Hematopoietic multipotent progenitor cell treated with erythropoietin and hydrocortisone succinate and interleukin-3 and kit ligand, for 8 days (in vitro differentiated cells): Measurements from ENCODE around the gene CHCHD10.

ENCODE experiments used
- DNase-seq: peaks from one replicate; pipeline ENCODE4 v3.0.0-alpha.2; 2015

Gene CHCHD10

DNA sequence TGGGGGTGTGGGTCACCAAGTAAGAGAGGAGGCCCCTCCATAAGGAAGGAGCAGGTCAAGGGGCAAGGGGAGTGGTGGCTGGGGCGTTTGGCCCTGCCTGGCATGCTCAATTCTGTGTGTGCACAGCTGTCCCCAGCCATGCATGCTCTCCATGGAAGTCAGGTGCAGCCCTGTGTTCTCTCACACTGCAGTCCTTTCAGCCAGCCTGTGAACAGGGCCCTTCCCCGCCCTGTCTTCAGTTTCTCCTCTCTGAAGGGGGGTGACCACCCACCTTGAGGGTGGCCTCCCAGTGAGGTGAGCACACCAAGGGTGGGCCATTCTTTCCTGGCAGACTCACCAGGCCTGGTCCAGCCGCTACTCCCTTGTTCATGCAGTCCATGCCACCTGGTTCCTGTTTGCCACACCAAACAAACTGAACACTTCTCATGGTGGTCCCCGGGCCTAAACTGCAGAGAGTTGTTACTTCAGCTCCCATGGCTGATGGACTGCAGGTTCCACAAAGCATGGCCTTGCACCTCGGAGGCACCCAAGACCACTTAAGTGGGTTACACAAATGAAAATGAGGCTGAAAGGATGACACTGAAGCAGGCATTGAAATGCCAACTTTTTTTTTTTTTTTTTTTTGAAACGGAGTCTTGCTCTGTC is 1.7 kb upstream of the CHCHD10 start:
- no peak for DNase-seq

- DNase-seq, result no peak
These were observed 484 bp downstream of the CHCHD10 start for GRCh38 chr22:23767303-23767672.

DNA sequence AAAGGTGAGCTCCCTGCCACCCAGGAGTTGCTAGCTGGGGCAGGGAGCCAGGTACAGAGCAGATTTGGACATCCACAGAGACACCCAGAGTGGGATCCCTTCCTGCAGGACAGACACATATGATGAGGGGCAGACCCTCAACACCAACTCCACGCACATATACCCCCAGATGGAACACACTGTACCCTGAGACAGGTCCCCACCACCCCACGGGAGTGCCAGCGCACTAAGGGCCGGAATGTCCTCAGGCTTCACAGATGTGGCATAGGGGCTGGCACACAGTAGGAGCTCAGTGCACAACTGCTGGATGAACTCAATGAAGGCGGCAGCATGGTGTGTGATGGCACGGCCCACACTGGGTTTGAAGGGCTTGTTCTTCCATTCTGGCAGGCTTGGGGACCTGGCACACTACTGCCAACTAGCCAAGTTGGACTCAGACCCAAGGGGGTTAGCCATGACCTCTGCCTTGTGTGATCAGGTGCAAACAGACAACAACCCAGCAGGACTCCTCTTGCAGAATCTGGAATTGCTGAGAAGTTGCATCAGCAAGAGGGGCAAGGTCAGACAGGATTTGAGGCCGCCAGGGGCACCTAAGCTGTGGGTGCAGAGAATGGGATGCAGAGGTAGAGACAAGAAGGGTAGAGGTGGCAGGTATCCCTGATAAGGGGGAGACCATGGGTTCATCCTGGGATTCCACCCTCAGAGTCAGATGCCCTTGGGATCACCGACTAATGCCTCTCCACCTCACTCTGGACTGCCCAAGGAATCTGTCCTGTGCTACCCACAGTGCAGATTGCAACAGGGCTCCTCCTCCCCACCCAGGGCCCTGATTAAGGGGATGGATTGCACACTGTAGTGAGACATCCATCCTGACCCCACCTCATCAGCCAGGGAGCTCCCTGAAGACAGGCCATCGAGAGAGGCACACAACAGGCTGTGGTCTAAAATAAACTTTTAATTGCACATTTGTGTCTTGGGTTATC is 2.6 kb downstream of the CHCHD10 start:
- no peak for DNase-seq

- DNase-seq, result no peak
These were observed 3.8 kb downstream of the CHCHD10 start for GRCh38 chr22:23763954-23764353.

- no peak for DNase-seq
These were observed 4.2 kb downstream of the CHCHD10 start for GRCh38 chr22:23763579-23763945.

DNA sequence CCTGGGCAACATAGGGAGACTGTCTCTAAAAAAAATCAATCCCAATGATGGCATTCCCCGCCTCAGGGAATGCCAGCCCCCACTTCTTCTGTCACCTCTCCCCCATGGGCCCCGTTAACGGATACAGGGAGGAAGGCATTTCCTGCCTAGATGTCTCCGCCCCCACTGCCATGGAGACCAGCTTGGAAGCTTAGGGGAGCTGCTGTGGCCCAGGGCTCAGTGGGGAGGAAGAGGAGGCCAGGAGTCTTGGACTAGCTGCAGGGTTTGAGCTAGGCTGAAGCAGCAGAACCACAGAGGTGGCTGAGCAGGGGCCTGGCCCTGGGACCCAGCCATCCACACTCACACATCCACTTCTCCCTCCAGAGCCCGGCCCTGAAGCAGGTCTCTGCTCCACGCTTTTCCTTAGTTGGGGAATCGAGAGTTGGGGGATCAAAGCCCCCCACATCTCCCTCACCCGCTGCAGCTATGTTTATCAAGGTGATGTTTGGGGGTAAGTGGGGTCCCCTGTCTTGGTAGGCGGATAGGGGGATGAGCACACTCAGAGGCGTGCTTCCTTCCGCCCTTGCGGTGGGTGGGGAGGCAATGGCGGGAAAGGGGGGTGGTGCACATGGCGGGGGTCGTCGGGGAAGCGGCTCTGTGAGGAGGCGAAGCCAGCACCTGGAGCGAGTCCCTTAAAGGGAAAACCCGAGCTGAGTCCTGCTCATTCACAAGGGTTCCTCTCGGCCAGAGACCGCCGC is 4.8 kb downstream of the CHCHD10 start, which contains the start of gene C22orf15:
Gene C22orf15, plus strand, starts transcription at position 149 of the 737 bp plus-strand sequence. Its CDS starts 317 bp downstream, at position 466.
- peak; percentile 30 for DNase-seq

- no peak for DNase-seq
These were observed 7.7 kb downstream of the CHCHD10 start for GRCh38 chr22:23760056-23760455.

- no peak for DNase-seq
These were observed 8.2 kb downstream of the CHCHD10 start for GRCh38 chr22:23759566-23759965.

- peak; percentile 16 for DNase-seq
These were observed 10.9 kb downstream of the CHCHD10 start for GRCh38 chr22:23756891-23757290.

DNA sequence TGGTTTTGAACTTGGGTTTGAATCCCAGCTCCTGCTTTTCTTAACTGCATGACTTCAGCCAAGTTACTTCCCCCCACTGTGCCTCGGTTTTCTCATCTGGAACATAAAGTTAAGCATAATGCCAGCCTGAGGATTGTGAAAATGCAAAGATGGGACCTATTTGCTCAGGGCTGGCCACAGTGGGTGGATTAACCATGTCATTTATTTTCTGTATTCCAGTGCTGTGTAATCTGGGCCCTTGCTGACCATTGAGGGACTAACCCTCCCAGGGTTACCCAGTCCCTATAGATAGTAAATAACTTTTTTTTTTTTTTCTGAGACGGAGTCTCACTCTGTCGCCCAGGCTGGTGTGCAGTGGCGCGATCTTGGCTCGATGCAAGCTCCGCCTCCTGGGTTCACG is 12.1 kb downstream of the CHCHD10 start:
- no peak for DNase-seq

GRCh38 chr22:23754980-23755636 is 12.7 kb downstream of the CHCHD10 start:
- no peak for DNase-seq

DNA sequence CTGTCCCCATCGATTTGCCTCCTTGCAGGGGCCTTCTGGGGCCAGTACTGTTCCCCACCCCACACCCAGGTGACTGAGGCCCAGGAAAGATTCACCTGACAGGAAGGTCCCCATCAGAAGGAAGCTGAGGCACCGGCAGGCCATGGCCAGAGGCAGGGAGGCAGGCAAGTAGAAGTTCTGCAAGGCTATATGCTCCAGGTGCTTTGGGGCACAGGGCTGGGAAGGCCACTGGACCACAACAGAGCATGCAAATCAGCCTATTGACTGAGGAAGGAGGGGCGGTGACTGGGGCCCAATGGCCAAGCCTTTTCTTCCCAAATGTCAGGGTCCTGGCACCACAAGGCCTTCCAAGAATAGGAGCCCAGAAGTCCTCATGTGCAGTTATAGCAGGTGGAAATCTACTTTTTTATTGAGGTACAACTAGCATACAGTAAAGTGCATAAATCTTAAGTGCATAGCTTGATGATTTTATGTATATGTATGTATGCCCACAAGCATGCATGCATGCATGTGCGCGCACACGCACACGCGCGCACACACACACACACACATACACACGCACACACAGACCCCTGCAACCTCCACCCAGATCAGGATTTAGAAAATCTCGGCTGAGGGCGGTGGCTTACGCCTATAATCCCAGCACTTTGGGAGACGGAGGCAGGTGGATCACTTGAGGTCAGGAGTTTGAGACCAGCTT is 13.4 kb downstream of the CHCHD10 start, which contains the start of gene VPREB3:
Gene VPREB3, minus strand, starts transcription at position 206 of the 700 bp plus-strand sequence. Its CDS starts 62 bp downstream, at position 144.
- DNase-seq, result no peak

DNA sequence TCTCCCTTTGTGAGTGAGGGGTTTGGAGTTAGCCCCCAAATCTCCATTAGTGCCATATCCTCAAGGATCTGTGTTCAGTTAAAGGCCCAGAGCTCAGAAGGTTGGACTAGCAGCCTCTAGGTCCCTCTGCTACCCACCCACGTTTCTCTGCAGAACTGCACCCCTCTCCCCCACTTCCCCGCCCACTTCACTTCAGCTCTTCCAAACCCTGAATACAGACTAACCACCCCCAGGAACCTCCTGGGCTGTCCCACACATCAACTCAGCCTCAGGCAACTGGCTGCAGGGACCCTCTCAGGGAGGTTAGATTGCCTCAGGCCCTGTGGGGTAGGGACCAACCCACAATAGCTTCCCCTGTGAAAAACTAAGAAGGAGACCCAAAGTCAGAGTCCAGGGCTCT is 14.4 kb downstream of the CHCHD10 start:
- no peak for DNase-seq

DNA sequence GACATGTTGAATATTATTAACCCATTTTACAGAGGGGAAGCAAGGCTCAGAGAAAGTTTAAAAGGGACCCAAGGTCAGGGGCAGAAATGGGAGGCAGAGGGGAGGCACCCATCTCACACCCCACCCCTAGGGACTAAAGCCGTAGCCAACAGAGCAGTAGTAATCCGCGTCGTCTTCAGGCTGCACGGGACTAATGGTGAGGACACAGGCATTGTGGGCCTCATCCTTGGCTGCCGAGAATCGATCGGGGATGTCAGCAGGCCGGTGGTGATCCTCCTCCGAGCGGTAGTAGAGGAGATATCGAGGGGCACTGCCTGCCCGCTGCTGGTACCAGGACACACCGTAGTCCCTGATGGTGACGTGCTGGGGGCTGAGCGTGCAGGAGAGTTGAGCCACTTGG is 15.0 kb downstream of the CHCHD10 start:
- DNase-seq, result no peak

DNA sequence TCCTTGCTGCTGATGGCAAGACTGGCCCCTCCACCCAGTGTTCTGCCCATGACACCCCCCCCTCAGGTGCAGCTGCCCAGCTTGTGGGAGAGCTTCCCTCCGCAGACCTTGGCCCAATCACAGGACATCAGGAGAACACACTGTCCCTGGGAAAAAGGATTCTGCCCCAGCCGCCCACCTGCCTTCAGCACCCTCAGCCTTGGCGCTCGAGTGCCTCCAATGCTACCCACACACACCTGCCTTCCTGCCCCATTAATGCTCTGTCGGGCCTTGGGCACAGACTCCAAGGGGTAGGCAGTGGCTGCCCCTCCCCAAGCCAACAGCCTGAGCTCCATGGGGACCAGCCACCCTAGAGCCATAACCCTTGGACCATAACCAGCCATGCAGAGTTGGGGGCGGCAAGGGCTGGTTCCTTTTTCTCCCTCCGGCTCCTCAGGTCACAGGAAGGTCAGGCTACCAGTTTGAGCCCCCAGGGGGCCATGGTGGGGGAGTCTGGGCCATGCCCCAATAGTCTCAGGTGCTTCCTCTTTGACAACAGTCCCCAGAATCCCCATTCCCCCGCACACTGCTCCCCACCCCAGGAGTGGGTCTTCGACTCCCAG is 15.6 kb downstream of the CHCHD10 start:
- no peak for DNase-seq

DNA sequence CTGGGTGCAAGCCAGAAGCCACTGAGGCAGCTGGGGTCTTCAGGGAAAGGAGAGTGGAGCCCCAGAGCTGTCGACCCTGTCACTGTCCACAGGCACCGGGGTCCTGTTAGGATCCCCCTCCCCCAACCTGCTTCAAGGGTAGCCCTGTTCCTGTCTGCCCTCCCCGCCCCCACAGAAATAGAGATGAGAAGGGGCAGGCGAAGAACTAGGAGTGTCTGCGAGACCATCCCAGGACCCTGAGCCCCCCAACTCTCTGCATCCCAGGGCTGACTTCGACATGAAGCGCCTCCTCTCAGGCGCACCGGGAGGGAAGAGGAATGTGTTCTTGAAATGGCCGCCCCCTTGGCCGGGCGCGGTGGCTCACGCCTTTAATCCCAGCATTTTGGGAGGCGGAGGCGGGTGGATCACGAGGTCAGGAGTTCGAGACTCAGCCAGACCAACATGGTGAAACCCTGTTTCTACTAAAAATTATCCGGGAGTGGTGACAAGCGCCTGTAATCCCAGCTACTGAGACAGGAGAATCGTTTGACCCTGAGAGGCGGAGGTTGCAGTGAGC is 16.3 kb downstream of the CHCHD10 start:
- DNase-seq, result peak; percentile 27

DNA sequence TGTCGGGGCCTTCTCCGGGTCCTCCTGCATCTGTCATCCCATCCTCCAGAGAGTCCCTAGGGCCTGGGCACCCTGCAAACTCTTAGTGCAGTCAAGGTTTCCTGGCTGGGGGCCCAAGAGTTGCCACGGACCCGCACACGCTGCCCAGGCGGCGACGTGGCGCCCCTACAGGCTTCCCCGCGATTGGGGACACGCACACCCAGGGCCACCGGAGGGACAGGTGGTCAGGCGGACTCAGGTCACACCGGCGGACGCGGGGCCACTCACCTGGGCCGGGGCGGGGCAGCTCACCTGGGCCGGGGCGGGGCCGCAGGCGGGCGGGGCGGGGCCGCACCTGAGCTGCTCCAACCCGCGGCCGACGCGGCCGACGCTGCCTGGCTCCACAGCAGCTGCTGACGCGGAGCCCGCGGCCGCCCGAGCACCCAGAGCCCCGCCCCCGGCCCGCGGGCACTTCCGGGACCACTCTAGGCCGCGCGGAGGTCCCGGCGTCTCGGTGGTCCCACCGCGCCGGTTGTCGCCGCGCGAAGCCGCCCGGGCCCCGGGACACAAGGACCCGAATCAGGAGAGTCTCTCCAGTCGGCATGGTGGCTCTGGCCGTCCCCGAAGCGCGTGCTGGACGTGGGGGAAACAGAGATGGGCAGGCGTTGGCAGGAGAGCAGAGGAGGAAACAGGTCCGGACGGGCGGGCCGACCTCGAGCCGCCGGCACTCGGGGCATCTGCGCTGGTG is 16.9 kb downstream of the CHCHD10 start, which contains the start of gene ZNF70:
Gene ZNF70, minus strand, starts transcription at position 399 of the 727 bp plus-strand sequence. CDS start 5,972 bp downstream, outside the sequence.
- DNase-seq, result peak; percentile 80

DNA sequence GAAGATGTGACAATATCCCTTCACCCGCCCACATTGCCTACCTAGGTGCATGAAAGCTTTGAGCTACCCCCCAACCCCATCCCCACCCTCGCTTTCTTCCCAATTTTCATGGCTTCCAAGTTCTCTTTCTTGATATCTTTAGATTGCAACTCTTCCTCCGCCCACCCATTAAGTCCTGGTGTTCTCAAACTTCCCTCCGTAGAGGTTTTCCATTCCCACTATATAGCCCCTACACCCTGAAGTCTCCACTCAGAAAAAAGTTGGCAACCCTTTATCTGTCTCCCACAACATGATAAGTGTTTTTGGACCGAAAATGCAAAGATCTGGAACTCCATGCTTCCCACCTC is 17.4 kb downstream of the CHCHD10 start:
- DNase-seq, result no peak

DNA sequence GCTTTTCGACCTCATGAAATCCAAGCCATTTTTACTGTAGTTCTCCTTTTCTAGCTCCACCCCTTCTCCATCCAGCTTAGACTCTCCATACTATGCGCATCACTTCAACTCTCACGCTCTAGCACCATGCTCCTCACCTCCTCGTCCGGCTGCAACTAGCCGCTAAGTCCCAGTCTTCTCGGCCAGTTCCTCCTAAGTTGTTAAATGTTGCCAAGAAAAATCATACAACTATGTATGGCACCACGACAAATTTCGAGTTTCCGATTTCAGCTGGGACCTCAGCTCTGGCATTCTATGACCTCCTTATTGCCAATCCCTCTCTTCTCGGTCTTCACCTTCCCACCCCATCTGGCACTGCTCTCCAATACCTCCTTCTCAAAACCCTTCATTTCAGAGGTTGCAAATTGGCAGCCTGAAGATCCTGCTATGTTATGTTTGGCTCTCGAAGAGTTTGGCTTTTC is 17.9 kb downstream of the CHCHD10 start:
- no peak for DNase-seq

DNA sequence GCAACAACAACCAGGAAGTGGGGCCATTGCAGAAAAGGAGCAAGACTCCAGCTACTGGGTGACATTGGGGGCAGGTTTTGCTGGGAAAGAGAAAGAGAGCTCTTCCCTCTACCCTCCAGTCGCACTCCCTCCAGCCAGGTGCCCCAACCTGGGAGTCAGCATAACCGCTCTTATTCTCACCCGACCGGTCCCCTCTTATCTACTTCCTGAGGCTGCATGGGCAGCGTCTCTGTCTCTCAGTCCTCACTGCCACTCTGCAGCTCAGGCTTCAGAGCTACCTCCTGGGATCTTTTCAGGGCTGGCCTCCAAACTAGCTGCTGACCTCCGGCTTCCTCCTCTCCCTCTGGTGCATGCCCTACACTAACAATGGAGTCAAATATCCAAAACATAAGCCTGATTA is 22.0 kb downstream of the CHCHD10 start:
- peak; percentile 34 for DNase-seq
